ENCODE measurements around the gene PRM3.

PRM3 gene

GRCh38 chr16:11272921-11273720, at the start of gene PRM3:
Gene PRM3 (minus strand): TSS chr16:11273629. CDS start chr16:11273595, 34 bp downstream.
- no peak for DNase-seq

- DNase-seq = no peak
Observed at GRCh38 chr16:11322823-11323222, 49.4 kb upstream of the PRM3 start.

- DNase-seq = no peak
Observed at GRCh38 chr16:11321662-11322061, 48.2 kb upstream of the PRM3 start.

- no peak for DNase-seq
Observed at GRCh38 chr16:11320170-11320569, 46.7 kb upstream of the PRM3 start.

- no peak for DNase-seq
Observed at GRCh38 chr16:11319529-11320146, 46.2 kb upstream of the PRM3 start.

- DNase-seq = no peak
Observed at GRCh38 chr16:11318817-11319216, 45.4 kb upstream of the PRM3 start.

- DNase-seq = no peak
Observed at GRCh38 chr16:11316331-11317015, 43.0 kb upstream of the PRM3 start.

- DNase-seq = no peak
Observed at GRCh38 chr16:11315510-11315909, 42.1 kb upstream of the PRM3 start.

- no peak for DNase-seq
Observed at GRCh38 chr16:11314309-11314894, 41.0 kb upstream of the PRM3 start.

- DNase-seq = no peak
Observed at GRCh38 chr16:11313493-11314308, 40.3 kb upstream of the PRM3 start.

- DNase-seq = no peak
Observed at GRCh38 chr16:11312718-11313492, 39.5 kb upstream of the PRM3 start.

GRCh38 chr16:11310997-11311561, 37.6 kb upstream of the PRM3 start:
- DNase-seq = no peak

GRCh38 chr16:11310634-11310977, 37.2 kb upstream of the PRM3 start:
- no peak for DNase-seq

- no peak for DNase-seq
Observed at GRCh38 chr16:11309895-11310633, 36.6 kb upstream of the PRM3 start.

GRCh38 chr16:11308493-11309283, 35.3 kb upstream of the PRM3 start:
- no peak for DNase-seq

- DNase-seq = no peak
Observed at GRCh38 chr16:11307639-11308492, 34.4 kb upstream of the PRM3 start.

- no peak for DNase-seq
Observed at GRCh38 chr16:11306997-11307638, 33.7 kb upstream of the PRM3 start.

GRCh38 chr16:11306381-11306780, 33.0 kb upstream of the PRM3 start:
- no peak for DNase-seq
